ENCODE measurements around the gene TRPM2. TPM values are rescaled to one million over a fixed set of nuclear protein-coding genes. Genes with fewer than 3 reads are reported as not detected.

Gene TRPM2
- total RNA-seq, 1 experiment from 2014 or later = 0.26 TPM

- Histone ChIP-seq H3K27ac (ENCODE audit: low read length) (no peak overlapping the region), H3K9me3 (ENCODE audit: control insufficient read depth, insufficient read depth, low read depth, low read length) (no peaks in the 10 kb centered on the region), H3K27me3 (ENCODE audit: control insufficient read depth, insufficient read depth, low read length) (no peaks in the 10 kb centered on the region), H3K4me1 (ENCODE audit: control insufficient read depth, insufficient read depth, low read length) (no peaks in the 10 kb centered on the region), H3K4me3 (ENCODE audit: low read depth in 2 of 2, low read length in 2 of 2) (no peak overlapping the region), H3K36me3 (ENCODE audit: control insufficient read depth, insufficient read depth, low read length) (no peaks in the 10 kb centered on the region)
- BruUV-seq (replicated peaks) = no TSS peak
- ATAC-seq = no peak
- intact Hi-C loops (cut with micrococcal nuclease; ENCODE audit: unreplicated experiment) (no loop called here), in situ Hi-C loops (cut with HindIII; ENCODE audit: low pct_unique_long_range_greater_than_20kb, low sequenced_read_pairs) (no loop called here)
- CTCF ChIA-PET = interaction anchor here (0.6 kb wide), 1 partner anchor 494 kb away, joined by 4 read pairs; no protein-coding TSS in a partner anchor
- POLR2A ChIA-PET = no interaction called here
- DNase-seq (ENCODE audit: low read depth, low spot score) = no peak
- TF ChIP-seq REST (IDR thresholded peaks at IDR 0.05; ENCODE audit: insufficient read depth in 1 of 2, low read depth in 2 of 2, low read length in 1 of 2) (no peak), CTCF (IDR thresholded peaks at IDR 0.05) (no peak), TCF7L2 (IDR thresholded peaks at IDR 0.05; ENCODE audit: low read depth, low read length) (no peak)
These were observed 31.5 kb upstream of the TRPM2 start for GRCh38 chr21:44321846-44322450.

GRCh38 chr21:44322621-44323325 is 30.6 kb upstream of the TRPM2 start:
- intact Hi-C loops (cut with micrococcal nuclease; ENCODE audit: unreplicated experiment) = no loop called here
- Histone ChIP-seq H3K9me3 (ENCODE audit: control insufficient read depth, insufficient read depth, low read depth, low read length) (no peaks in the 10 kb centered on the region), H3K4me1 (ENCODE audit: control insufficient read depth, insufficient read depth, low read length) (no peaks in the 10 kb centered on the region), H3K27ac (ENCODE audit: low read length) (no peak overlapping the region), H3K4me3 (ENCODE audit: low read depth in 2 of 2, low read length in 2 of 2) (no peak overlapping the region), H3K36me3 (ENCODE audit: control insufficient read depth, insufficient read depth, low read length) (no peaks in the 10 kb centered on the region), H3K27me3 (ENCODE audit: control insufficient read depth, insufficient read depth, low read length) (no peaks in the 10 kb centered on the region)
- in situ Hi-C loops (cut with HindIII; ENCODE audit: low pct_unique_long_range_greater_than_20kb, low sequenced_read_pairs) = no loop called here
- POLR2A ChIA-PET = no interaction called here
- ATAC-seq (no peak), DNase-seq (ENCODE audit: low read depth, low spot score) (no peak)
- no TSS peak for BruUV-seq (replicated peaks)
- TF ChIP-seq TCF7L2 (IDR thresholded peaks at IDR 0.05; ENCODE audit: low read depth, low read length) (no peak), REST (IDR thresholded peaks at IDR 0.05; ENCODE audit: insufficient read depth in 1 of 2, low read depth in 2 of 2, low read length in 1 of 2) (no peak), SIN3A (IDR thresholded peaks at IDR 0.05; ENCODE audit: borderline replicate concordance, insufficient read depth, low read depth, low read length) (no peak), POLR2AphosphoS5 (IDR thresholded peaks at IDR 0.05; ENCODE audit: low read depth, low read length) (no peak), CTCF (IDR thresholded peaks at IDR 0.05) (no peak)
- CTCF ChIA-PET = interaction anchor here (0.6 kb wide), 1 partner anchor 495 kb away, joined by 4 read pairs; no protein-coding TSS in a partner anchor
